ENCODE data around the gene KMT5B. TPM values are rescaled to one million over a fixed set of nuclear protein-coding genes. Genes with fewer than 3 reads are reported as not detected.

Gene KMT5B
- total RNA-seq, 1 donor from 2014 or later: 64.7 TPM

DNA sequence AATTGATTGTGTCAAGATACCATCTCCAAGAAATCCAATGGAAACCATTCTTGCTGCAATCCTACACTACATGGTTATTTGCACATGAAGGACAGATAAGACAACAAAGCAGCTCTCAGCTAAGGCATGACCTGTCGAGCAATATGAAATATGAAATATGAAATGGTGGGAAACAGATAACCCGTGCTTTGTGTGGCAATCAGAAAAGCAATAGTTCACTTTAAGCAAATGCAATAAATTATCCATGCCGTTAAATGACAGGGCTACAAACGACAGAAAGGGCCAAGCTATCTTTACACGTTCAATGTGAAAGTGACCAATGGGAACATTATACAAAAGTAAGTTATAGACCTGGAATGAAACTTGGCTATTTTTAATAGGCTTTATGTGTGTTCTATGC lies 35.2 kb downstream of the KMT5B start:
- H3K36me3 Mint-ChIP-seq: peaks cover 23% of the 10 kb centered on the region
- H3K27ac Mint-ChIP-seq: no peak overlapping the region
- H3K4me1 Mint-ChIP-seq: no peaks in the 10 kb centered on the region

DNA sequence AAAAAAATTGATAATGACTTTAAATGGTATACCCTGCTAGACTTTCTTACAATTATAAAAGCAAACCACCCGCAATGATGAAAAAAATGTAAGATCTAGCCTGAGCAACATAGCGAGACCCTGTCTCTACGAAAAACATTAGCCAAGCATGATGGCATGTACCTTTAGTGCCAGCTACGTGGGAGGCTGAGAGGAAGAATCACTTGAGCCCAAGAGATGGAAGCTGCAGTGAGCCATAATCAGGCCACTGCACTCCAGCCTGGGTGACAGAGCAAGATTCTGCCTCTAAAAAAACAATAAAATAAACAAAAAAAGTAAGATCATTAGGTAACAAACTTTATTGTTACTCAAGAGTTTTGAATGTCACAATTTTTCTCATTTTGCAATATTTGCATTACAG lies 39.2 kb downstream of the KMT5B start:
- no peak overlapping the region for H3K27ac Mint-ChIP-seq
- no peak overlapping the region for H3K4me3 Mint-ChIP-seq
- peaks cover 38% of the 10 kb centered on the region for H3K36me3 Mint-ChIP-seq
- no peaks in the 10 kb centered on the region for H3K9me3 Mint-ChIP-seq
- H3K4me1 Mint-ChIP-seq: no peaks in the 10 kb centered on the region
- no peaks in the 10 kb centered on the region for H3K27me3 Mint-ChIP-seq (ENCODE audit: low read depth)
- TF ChIP-seq CTCF (IDR thresholded peaks at IDR 0.05; ENCODE audit: unreplicated experiment): no peak
- DNase-seq (ENCODE audit: low spot score in 2 of 2, unreplicated experiment in 2 of 2): no peak

More for the DNA sequence above, 35.2 kb downstream of the KMT5B start:
- Mint-ChIP-seq H3K27me3 (ENCODE audit: low read depth) (no peaks in the 10 kb centered on the region), H3K9me3 (no peaks in the 10 kb centered on the region), H3K4me3 (no peak overlapping the region)
- TF ChIP-seq CTCF (IDR thresholded peaks at IDR 0.05; ENCODE audit: unreplicated experiment): no peak
- DNase-seq (ENCODE audit: low spot score in 2 of 2, unreplicated experiment in 2 of 2): no peak

GRCh38 chr11:68169442-68169841 lies 43.7 kb downstream of the KMT5B start:
- Mint-ChIP-seq H3K9me3 (no peaks in the 10 kb centered on the region), H3K36me3 (peaks cover 36% of the 10 kb centered on the region), H3K4me3 (no peak overlapping the region), H3K27me3 (ENCODE audit: low read depth) (no peaks in the 10 kb centered on the region), H3K4me1 (no peaks in the 10 kb centered on the region), H3K27ac (no peak overlapping the region)
- DNase-seq (ENCODE audit: low spot score in 2 of 2, unreplicated experiment in 2 of 2): no peak
- TF ChIP-seq CTCF (IDR thresholded peaks at IDR 0.05; ENCODE audit: unreplicated experiment): no peak

- H3K27me3 Mint-ChIP-seq (ENCODE audit: low read depth): no peaks in the 10 kb centered on the region
- no peak overlapping the region for H3K27ac Mint-ChIP-seq
- no peaks in the 10 kb centered on the region for H3K9me3 Mint-ChIP-seq
- H3K36me3 Mint-ChIP-seq: peaks cover 30% of the 10 kb centered on the region
- H3K4me1 Mint-ChIP-seq: no peaks in the 10 kb centered on the region
- DNase-seq (ENCODE audit: low spot score in 2 of 2, unreplicated experiment in 2 of 2): no peak
- H3K4me3 Mint-ChIP-seq: no peak overlapping the region
- no peak for TF ChIP-seq CTCF (IDR thresholded peaks at IDR 0.05; ENCODE audit: unreplicated experiment)
These were observed 44.4 kb downstream of the KMT5B start for GRCh38 chr11:68168694-68169093.

DNA sequence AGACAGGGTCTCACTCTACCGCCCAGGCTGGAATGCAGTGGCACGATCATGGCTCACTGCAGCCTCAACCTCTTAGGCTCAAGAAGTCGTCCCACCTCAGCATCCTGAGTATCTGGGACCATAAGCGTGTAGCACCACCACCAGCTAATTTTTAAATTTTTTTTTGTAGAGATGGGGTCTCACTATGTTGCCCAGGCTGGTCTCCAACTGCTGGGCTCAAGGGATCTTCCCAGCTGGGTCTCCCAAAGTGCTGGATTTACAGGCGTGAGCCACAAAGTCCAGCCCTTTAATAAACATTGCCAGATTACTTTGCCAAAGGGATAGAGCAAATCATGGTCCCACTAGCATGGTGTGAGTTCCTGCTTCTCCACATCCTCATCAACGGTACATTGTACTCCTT lies 45.6 kb downstream of the KMT5B start:
- no peak for DNase-seq (ENCODE audit: low spot score in 2 of 2, unreplicated experiment in 2 of 2)
- H3K4me1 Mint-ChIP-seq: no peaks in the 10 kb centered on the region
- H3K27ac Mint-ChIP-seq: no peak overlapping the region
- H3K27me3 Mint-ChIP-seq (ENCODE audit: low read depth): no peaks in the 10 kb centered on the region
- TF ChIP-seq CTCF (IDR thresholded peaks at IDR 0.05; ENCODE audit: unreplicated experiment): no peak
- H3K9me3 Mint-ChIP-seq: no peaks in the 10 kb centered on the region
- H3K36me3 Mint-ChIP-seq: peaks cover 30% of the 10 kb centered on the region
- no peak overlapping the region for H3K4me3 Mint-ChIP-seq

DNA sequence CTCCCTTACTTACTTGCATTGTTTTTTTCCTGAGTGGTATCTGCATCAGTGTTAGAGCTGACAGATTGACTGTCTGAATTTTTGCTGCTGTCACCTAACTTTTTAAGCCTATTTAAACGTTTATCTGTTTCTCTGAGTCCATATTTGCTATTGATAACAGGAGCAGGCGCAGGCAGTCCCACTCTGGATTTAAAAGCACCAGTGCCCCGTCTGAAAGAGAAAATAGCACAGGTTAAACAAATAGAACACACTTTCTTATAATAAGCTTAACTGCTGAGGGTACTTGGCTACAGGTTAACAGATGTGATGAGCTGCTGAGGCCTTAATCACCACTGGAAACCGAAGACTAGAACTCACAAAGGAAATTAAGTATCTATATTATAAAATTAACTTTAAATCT lies 46.1 kb downstream of the KMT5B start:
- H3K4me3 Mint-ChIP-seq: no peak overlapping the region
- H3K27ac Mint-ChIP-seq: no peak overlapping the region
- H3K36me3 Mint-ChIP-seq: peaks cover 33% of the 10 kb centered on the region
- no peak for TF ChIP-seq CTCF (IDR thresholded peaks at IDR 0.05; ENCODE audit: unreplicated experiment)
- no peaks in the 10 kb centered on the region for H3K9me3 Mint-ChIP-seq
- no peaks in the 10 kb centered on the region for H3K4me1 Mint-ChIP-seq
- no peaks in the 10 kb centered on the region for H3K27me3 Mint-ChIP-seq (ENCODE audit: low read depth)
- DNase-seq (ENCODE audit: low spot score in 2 of 2, unreplicated experiment in 2 of 2): no peak

Data from mesothelial cell of epicardium (in vitro differentiated cells).